RWPE2 (cell line): Measurements from ENCODE around the gene CEP152.

Experiments
- ATAC-seq: fragments of 200-7000 bp; cut with Tn5 transposase; 3 replicates; pipeline ENCODE4 v1.9.1; 2021; ENCODE audit warnings: low read depth
- DNase-seq: peaks from one replicate; pipeline ENCODE4 v3.0.0-alpha.2; 2020; ENCODE audit warnings: low spot score
- H3K27ac ChIP-seq: fragments of 450-650 bp; 2 replicates; pipeline ENCODE4 v1.5.1; 2017; ENCODE audit warnings: mild to moderate bottlenecking; ENCODE audit not compliant: poor library complexity, severe bottlenecking
- H3K27me3 ChIP-seq: fragments of 250-450 bp; sonication (Bioruptor Pico); 2 replicates; pipeline ENCODE4 v1.5.1; 2021; ENCODE audit warnings: mild to moderate bottlenecking, moderate library complexity; ENCODE audit not compliant: insufficient read depth, poor library complexity, severe bottlenecking
- H3K36me3 ChIP-seq: fragments of 250-450 bp; sonication (Bioruptor Pico); 2 replicates; pipeline ENCODE4 v1.5.1; 2020; ENCODE audit warnings: low read depth, mild to moderate bottlenecking, moderate library complexity
- H3K4me1 ChIP-seq: fragments of 250-450 bp; sonication (Bioruptor Pico); 2 replicates; pipeline ENCODE4 v1.5.1; 2021; ENCODE audit warnings: mild to moderate bottlenecking, moderate library complexity; ENCODE audit not compliant: insufficient read depth, poor library complexity, severe bottlenecking
- H3K4me3 ChIP-seq: fragments of 250-450 bp; sonication (Bioruptor Pico); 2 replicates; pipeline ENCODE4 v1.5.1; 2021; ENCODE audit warnings: mild to moderate bottlenecking, moderate library complexity; ENCODE audit not compliant: severe bottlenecking
- H3K9me3 ChIP-seq: fragments of 250-450 bp; sonication (Bioruptor Pico); 2 replicates; pipeline ENCODE4 v1.5.1; 2021; ENCODE audit warnings: mild to moderate bottlenecking, moderate library complexity; ENCODE audit not compliant: severe bottlenecking
- TF ChIP-seq, protein P1 (sequence below): fragments of 450-650 bp; IDR thresholded peaks from one replicate; pipeline ENCODE4 v1.5.1; 2017; ENCODE audit warnings: mild to moderate bottlenecking, moderate library complexity; ENCODE audit not compliant: poor library complexity, severe bottlenecking

The CEP152 gene, protein sequence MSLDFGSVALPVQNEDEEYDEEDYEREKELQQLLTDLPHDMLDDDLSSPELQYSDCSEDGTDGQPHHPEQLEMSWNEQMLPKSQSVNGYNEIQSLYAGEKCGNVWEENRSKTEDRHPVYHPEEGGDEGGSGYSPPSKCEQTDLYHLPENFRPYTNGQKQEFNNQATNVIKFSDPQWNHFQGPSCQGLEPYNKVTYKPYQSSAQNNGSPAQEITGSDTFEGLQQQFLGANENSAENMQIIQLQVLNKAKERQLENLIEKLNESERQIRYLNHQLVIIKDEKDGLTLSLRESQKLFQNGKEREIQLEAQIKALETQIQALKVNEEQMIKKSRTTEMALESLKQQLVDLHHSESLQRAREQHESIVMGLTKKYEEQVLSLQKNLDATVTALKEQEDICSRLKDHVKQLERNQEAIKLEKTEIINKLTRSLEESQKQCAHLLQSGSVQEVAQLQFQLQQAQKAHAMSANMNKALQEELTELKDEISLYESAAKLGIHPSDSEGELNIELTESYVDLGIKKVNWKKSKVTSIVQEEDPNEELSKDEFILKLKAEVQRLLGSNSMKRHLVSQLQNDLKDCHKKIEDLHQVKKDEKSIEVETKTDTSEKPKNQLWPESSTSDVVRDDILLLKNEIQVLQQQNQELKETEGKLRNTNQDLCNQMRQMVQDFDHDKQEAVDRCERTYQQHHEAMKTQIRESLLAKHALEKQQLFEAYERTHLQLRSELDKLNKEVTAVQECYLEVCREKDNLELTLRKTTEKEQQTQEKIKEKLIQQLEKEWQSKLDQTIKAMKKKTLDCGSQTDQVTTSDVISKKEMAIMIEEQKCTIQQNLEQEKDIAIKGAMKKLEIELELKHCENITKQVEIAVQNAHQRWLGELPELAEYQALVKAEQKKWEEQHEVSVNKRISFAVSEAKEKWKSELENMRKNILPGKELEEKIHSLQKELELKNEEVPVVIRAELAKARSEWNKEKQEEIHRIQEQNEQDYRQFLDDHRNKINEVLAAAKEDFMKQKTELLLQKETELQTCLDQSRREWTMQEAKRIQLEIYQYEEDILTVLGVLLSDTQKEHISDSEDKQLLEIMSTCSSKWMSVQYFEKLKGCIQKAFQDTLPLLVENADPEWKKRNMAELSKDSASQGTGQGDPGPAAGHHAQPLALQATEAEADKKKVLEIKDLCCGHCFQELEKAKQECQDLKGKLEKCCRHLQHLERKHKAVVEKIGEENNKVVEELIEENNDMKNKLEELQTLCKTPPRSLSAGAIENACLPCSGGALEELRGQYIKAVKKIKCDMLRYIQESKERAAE (N-terminal part only)

DNA sequence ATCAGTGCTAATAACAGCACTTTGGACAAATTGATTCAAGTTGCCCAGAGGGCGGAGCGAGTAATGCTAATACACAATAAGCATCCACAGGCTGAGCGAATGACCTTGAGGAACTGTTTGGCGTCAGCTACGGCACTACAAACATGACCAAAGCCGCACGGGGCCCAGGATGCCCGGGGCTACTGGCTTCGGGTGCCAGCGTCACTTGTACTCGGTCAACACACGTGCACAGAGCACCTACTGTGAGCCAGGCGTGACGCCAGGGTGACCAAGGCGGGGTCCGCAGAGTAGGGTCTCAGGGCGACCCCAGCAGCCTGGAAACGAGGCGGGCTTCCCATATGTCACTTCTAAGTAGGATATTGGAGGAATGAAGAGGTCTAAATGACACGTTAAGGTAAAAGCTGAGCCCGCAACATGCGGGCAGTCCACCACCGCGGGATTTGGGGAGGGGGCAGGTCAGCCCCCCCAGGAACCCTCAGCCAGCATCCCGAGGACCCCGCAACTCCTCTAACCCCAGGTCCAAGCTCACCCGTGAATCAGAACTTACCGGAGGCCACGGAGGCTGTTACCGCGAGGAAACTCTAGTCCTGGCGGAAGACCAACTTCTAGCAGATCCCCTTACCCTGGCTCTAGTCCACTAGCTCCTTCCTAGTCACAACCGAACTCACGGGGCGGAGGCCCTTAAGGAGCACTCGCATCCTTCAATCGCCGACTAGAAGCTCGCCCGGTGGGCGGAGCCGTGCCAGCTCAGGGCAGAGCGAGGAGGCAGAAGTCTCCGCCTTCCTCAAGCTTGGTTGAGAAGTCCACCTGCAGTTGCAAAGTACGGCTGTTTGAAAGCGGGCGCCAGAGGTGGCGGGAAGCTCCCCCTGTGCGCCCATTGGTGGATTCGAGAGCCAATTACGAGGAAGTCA lies at the start of gene CEP152:
Gene CEP152, minus strand, starts transcription at position 656 of the 911 bp plus-strand sequence. CDS start 5,420 bp downstream, outside the sequence.
- peak; percentile 100 for DNase-seq
- peak within 1 kb of the TSS; percentile 47 for H3K27ac ChIP-seq
- TF ChIP-seq, protein P1, sequence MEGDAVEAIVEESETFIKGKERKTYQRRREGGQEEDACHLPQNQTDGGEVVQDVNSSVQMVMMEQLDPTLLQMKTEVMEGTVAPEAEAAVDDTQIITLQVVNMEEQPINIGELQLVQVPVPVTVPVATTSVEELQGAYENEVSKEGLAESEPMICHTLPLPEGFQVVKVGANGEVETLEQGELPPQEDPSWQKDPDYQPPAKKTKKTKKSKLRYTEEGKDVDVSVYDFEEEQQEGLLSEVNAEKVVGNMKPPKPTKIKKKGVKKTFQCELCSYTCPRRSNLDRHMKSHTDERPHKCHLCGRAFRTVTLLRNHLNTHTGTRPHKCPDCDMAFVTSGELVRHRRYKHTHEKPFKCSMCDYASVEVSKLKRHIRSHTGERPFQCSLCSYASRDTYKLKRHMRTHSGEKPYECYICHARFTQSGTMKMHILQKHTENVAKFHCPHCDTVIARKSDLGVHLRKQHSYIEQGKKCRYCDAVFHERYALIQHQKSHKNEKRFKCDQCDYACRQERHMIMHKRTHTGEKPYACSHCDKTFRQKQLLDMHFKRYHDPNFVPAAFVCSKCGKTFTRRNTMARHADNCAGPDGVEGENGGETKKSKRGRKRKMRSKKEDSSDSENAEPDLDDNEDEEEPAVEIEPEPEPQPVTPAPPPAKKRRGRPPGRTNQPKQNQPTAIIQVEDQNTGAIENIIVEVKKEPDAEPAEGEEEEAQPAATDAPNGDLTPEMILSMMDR: no peak
- peak; percentile 97 for ATAC-seq
- no peaks in the 10 kb centered on the region for H3K9me3 ChIP-seq
- H3K4me1 ChIP-seq: peaks cover 9% of the 10 kb centered on the region
- no peaks in the 10 kb centered on the region for H3K36me3 ChIP-seq
- H3K4me3 ChIP-seq: peak within 1 kb of the TSS; percentile 69
- no peaks in the 10 kb centered on the region for H3K27me3 ChIP-seq

DNA sequence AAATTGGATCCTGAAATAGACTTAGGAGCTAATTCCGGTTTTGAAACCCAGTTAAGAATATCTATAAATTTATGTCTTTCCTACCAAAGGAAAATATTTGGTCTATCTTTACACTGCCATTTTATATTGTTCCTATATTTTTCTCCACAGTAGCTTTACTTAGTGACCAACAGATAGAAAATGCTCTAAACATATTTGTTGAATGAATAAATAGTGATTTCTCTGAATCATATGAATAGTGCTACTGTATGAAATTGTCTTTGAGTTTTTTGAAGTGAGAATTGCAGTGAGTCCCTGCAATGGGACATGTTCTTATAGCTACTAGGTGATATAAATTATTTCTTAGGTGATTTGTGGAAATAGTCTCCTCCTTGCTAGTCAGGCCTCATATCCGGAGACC lies 48.6 kb upstream of the CEP152 start:
- H3K36me3 ChIP-seq: no peaks in the 10 kb centered on the region
- no peak overlapping the region for H3K27ac ChIP-seq
- ATAC-seq (no peak), DNase-seq (no peak)
- TF ChIP-seq, protein P1: no peak
- H3K27me3 ChIP-seq: no peaks in the 10 kb centered on the region
- H3K4me3 ChIP-seq: no peak overlapping the region
- H3K9me3 ChIP-seq: no peaks in the 10 kb centered on the region
- H3K4me1 ChIP-seq: no peaks in the 10 kb centered on the region

DNA sequence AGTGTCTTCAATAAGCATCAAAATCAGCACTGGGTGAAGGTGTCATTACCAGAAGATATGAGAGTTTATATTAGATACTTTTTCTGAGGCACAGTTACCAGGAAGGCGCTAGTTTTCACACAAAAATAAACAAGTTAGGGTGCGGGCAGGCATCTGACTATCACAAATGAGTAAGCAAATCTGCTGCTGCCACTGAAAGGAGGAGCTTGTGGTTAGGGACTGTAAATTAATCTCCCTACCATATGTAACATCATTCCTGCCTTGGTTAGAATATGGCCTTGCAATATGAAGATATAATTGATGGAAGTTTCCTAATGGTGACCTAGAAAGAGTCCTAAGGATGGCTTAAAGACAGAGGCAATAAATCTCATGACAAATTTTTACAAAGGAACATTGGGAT lies 47.5 kb upstream of the CEP152 start:
- H3K27ac ChIP-seq: no peak overlapping the region
- DNase-seq (no peak), ATAC-seq (0 out of 3 replicates have a peak, but pooled peaks have one; percentile 36)
- H3K4me3 ChIP-seq: no peak overlapping the region
- no peaks in the 10 kb centered on the region for H3K27me3 ChIP-seq
- no peaks in the 10 kb centered on the region for H3K9me3 ChIP-seq
- TF ChIP-seq, protein P1: no peak
- H3K36me3 ChIP-seq: no peaks in the 10 kb centered on the region
- no peaks in the 10 kb centered on the region for H3K4me1 ChIP-seq

DNA sequence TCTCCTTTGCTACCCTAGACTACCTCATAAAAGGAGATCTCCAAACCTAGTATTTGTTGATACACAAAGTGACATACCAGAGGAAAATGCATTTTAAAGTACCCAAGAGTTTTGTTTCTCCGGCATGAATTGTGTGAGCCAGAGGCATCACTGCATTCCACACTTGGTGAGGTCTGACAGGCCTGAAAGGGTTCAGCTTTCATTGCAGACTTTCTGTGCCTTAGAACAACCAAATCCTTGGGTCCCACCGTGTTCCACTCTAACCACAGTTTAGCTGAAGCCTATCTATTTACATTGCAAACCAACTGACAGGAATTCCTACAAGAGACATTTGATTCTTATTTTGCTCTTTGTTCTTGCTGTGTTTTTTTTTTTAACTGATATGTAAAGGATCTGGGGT lies 46.1 kb upstream of the CEP152 start:
- DNase-seq (no peak), ATAC-seq (no peak)
- TF ChIP-seq, protein P1: no peak
- no peak overlapping the region for H3K4me3 ChIP-seq
- H3K27ac ChIP-seq: no peak overlapping the region
- H3K9me3 ChIP-seq: no peaks in the 10 kb centered on the region
- H3K4me1 ChIP-seq: no peaks in the 10 kb centered on the region
- H3K36me3 ChIP-seq: no peaks in the 10 kb centered on the region
- no peaks in the 10 kb centered on the region for H3K27me3 ChIP-seq
